Karpas-422 (cell line): ENCODE results near the gene DTNBP1. TPM values are rescaled to one million over a fixed set of nuclear protein-coding genes. Genes with fewer than 3 reads are reported as not detected.

Source experiments
- DNase-seq: peaks from one replicate; pipeline ENCODE4 v3.0.0-alpha.2; 2015
- H2AFZ ChIP-seq: fragments of 200-600 bp; sonication (generic); 2 replicates; pipeline ENCODE4 v1.6.1; 2014; ENCODE audit warnings: antibody characterized with exemption, low read length, mixed read lengths
- H3K27ac ChIP-seq: fragments of 200-600 bp; sonication (generic); 2 replicates; pipeline ENCODE4 v1.5.1; 2014; ENCODE audit warnings: mild to moderate bottlenecking, low read length, moderate library complexity
- H3K27me3 ChIP-seq: fragments of 200-600 bp; sonication (generic); 2 replicates; pipeline ENCODE4 v1.6.1; 2014; ENCODE audit warnings: low read length, mixed read lengths
- H3K36me3 ChIP-seq: fragments of 200-600 bp; sonication (generic); 2 replicates; pipeline ENCODE4 v1.6.1; 2014; ENCODE audit warnings: low read length, mixed read lengths; ENCODE audit not compliant: insufficient read depth
- H3K4me1 ChIP-seq: fragments of 200-600 bp; sonication (generic); 2 replicates; pipeline ENCODE4 v1.6.1; 2014; ENCODE audit warnings: mild to moderate bottlenecking, low read length, mixed read lengths
- H3K4me2 ChIP-seq: fragments of 200-600 bp; sonication (generic); 2 replicates; pipeline ENCODE4 v1.6.1; 2014; ENCODE audit warnings: low read length, low read depth, mild to moderate bottlenecking; ENCODE audit not compliant: poor library complexity, severe bottlenecking
- H3K4me3 ChIP-seq: fragments of 200-600 bp; sonication (generic); 2 replicates; pipeline ENCODE4 v1.5.1; 2014; ENCODE audit warnings: mild to moderate bottlenecking, antibody characterized with exemption, low read length, mixed read lengths
- H3K79me2 ChIP-seq: fragments of 200-600 bp; sonication (generic); 2 replicates; pipeline ENCODE4 v1.6.1; 2014; ENCODE audit warnings: mild to moderate bottlenecking, low read length, mixed read lengths
- H3K9ac ChIP-seq: fragments of 200-600 bp; sonication (generic); 2 replicates; pipeline ENCODE4 v1.6.0; 2014; ENCODE audit warnings: low read length
- H3K9me2 ChIP-seq: fragments of 200-600 bp; sonication (generic), shearing (Covaris generic); replicated peaks from 2 replicates; pipeline ENCODE4 v1.6.0; 2014; ENCODE audit warnings: mild to moderate bottlenecking, low read length, moderate library complexity; ENCODE audit not compliant: insufficient read depth
- H3K9me3 ChIP-seq: fragments of 300-700, 200-600 bp; sonication (generic); 2 replicates; pipeline ENCODE4 v1.6.1; 2014; ENCODE audit warnings: low read length, mixed read lengths
- H4K20me1 ChIP-seq: fragments of 200-600 bp; sonication (generic); 2 replicates; pipeline ENCODE4 v1.6.1; 2014; ENCODE audit warnings: mild to moderate bottlenecking, antibody characterized with exemption, low read length, low read depth; ENCODE audit not compliant: insufficient read depth
- total RNA-seq: library from RNA; depleted of rRNA; stranded (reverse); fragments of >200 nt; shearing (Covaris generic); gene quantifications from 2 replicates; pipeline ENCODE4 v1.2.3, GENCODE V29; 2014; ENCODE audit warnings: low replicate concordance

Gene DTNBP1
- total RNA-seq, 1 experiment from 2014 or later = 13.8 TPM

DNA sequence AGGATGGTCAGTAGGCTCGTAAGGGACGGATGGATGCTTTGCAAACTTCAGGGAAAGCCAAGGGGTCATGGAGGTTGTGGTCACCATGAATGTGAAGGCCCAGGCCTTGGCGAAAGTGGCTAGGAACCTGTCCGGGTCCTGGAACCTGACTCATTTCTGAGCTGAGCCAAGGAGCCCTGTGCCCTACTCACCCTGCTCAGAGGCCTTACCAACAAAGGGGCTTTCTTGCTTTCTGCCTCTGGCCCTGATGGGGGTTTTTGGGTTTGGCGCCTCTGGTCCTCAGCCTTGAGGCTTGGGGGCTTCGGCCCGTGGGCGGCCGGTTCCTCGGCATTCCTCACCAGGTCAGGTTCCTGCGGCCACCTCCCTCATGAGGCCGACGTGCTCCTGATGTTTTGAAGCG, 155.1 kb downstream of the DTNBP1 start:
- H3K36me3 ChIP-seq = no peaks in the 10 kb centered on the region
- H3K79me2 ChIP-seq = no peaks in the 10 kb centered on the region
- H3K4me2 ChIP-seq = no peak overlapping the region
- H3K9me2 ChIP-seq = no peaks in the 10 kb centered on the region
- no peak overlapping the region for H3K27ac ChIP-seq
- H3K27me3 ChIP-seq = no peaks in the 10 kb centered on the region
- no peak overlapping the region for H3K9ac ChIP-seq
- no peaks in the 10 kb centered on the region for H3K4me1 ChIP-seq
- no peak overlapping the region for H2AFZ ChIP-seq
- H3K4me3 ChIP-seq = no peak overlapping the region
- no peaks in the 10 kb centered on the region for H3K9me3 ChIP-seq
- no peak for DNase-seq
- no peaks in the 10 kb centered on the region for H4K20me1 ChIP-seq

DNA sequence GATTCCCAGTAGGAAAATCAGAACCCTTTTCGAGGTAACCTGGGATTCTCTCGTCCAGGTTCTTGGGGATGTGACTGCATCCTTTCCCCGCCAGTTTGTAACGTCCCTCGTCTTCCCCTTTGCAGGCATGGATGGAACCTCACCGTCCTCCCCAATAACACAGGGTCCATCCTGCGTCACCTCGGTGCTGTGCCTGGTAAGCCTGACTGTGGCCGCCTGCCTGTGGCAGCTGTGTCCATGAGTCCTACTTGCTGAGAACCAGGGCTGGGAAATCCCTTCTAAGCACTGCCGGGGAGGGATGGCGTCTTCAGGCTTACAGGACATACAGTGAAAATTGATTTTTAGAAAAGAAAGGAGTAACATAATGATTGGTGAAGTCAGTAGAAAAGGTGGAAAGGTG, 155.6 kb downstream of the DTNBP1 start:
- Histone ChIP-seq H3K79me2 (no peaks in the 10 kb centered on the region), H4K20me1 (no peaks in the 10 kb centered on the region), H3K4me1 (no peaks in the 10 kb centered on the region), H3K9me3 (no peaks in the 10 kb centered on the region), H3K9ac (no peak overlapping the region), H3K36me3 (no peaks in the 10 kb centered on the region), H2AFZ (no peak overlapping the region), H3K27me3 (no peaks in the 10 kb centered on the region), H3K27ac (no peak overlapping the region), H3K4me3 (no peak overlapping the region), H3K9me2 (no peaks in the 10 kb centered on the region), H3K4me2 (no peak overlapping the region)
- DNase-seq = no peak

DNA sequence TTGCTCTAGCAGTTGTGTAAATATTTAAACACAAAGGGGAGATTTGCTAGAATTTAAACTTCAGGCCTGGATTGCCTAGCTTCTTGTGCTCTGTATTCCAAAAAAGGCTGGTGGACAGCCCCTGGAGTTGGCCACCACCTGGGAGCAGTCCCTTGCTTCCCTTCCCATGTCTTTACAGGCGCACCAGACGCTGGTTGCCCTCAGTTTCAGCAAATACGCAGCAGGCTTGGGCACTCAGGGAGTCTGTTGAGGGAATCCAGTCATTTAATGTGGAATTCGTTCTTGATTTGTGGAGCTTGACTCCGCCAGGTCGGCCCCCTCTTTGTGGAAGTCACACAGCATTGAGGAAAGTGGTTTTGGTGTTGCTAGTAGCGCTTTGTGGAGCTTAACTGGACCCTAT, 156.8 kb downstream of the DTNBP1 start:
- H3K27me3 ChIP-seq = no peaks in the 10 kb centered on the region
- no peak overlapping the region for H3K9ac ChIP-seq
- no peaks in the 10 kb centered on the region for H3K9me3 ChIP-seq
- H3K4me2 ChIP-seq = no peak overlapping the region
- H3K9me2 ChIP-seq = no peaks in the 10 kb centered on the region
- no peaks in the 10 kb centered on the region for H3K4me1 ChIP-seq
- no peak overlapping the region for H3K27ac ChIP-seq
- no peak overlapping the region for H3K4me3 ChIP-seq
- no peaks in the 10 kb centered on the region for H3K36me3 ChIP-seq
- DNase-seq = no peak
- H2AFZ ChIP-seq = no peak overlapping the region
- no peaks in the 10 kb centered on the region for H4K20me1 ChIP-seq
- no peaks in the 10 kb centered on the region for H3K79me2 ChIP-seq

DNA sequence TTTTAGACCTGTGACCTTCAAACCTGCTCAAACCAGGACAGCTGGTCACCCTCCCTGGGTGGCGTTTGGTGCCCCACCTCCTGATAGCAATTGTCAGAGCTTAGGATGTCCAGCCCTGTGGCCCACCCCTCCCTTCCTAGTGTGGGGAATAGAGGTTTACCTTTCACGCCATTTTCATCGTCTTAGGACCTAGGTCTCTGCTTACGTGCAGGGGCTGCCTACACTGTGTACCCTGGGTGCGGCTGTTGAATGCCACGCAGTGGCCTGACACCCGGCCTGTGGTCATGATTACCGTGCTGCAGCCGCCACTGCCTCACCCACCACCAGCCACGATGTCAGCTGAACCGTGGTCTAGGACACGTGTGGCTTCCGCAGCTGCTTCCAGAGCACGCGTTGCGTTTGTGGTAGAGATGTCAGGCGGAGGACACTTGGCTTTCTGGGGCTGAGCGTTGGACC, 157.3 kb downstream of the DTNBP1 start:
- Histone ChIP-seq H3K9me3 (no peaks in the 10 kb centered on the region), H3K79me2 (no peaks in the 10 kb centered on the region), H4K20me1 (no peaks in the 10 kb centered on the region), H3K4me3 (no peak overlapping the region), H3K36me3 (no peaks in the 10 kb centered on the region), H3K9me2 (no peaks in the 10 kb centered on the region), H3K4me1 (no peaks in the 10 kb centered on the region), H3K4me2 (no peak overlapping the region), H3K27ac (no peak overlapping the region), H3K9ac (no peak overlapping the region), H2AFZ (no peak overlapping the region), H3K27me3 (no peaks in the 10 kb centered on the region)
- no peak for DNase-seq

DNA sequence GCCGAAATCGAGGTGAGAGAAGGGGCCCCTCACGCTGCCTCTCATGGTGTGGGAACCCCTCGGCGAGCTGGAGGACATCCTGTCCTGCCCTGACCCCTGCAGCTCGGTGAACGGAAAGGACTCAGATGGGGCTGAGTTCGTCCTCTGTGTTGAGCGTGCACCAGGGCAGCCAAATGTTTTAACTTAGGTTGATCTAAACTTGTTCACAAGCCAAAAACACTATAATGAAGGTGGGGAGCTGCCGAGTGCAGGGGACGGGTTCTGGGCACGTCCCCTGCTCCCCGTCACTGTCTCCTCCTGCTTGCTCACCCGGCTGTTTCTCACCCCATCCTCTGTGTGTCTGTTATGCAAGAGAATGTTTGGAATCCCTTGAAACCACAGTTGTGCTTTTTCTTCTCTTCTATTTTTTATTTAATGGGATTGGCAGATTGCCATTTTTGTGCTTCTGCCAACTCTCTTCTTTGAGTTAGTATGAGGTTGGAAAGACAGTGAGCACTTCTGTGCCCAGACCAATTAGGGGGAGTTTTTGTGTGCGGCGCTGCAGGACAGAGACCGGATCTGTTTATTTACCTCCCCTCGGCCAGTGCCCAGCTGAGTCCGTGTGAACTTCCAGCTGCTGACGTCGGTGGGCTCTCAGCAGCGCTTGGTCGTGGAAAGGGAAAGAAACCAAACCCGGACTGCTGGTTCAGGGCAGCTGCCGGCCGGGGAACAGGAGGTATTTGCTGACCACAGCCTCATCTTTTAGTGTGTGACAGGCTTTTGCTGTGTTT, 158.1 kb downstream of the DTNBP1 start:
- Histone ChIP-seq H3K9me2 (no peaks in the 10 kb centered on the region), H4K20me1 (no peaks in the 10 kb centered on the region), H3K36me3 (no peaks in the 10 kb centered on the region), H3K79me2 (no peaks in the 10 kb centered on the region), H3K27ac (no peak overlapping the region), H3K4me2 (no peak overlapping the region), H3K4me1 (no peaks in the 10 kb centered on the region), H3K27me3 (no peaks in the 10 kb centered on the region), H2AFZ (no peak overlapping the region), H3K4me3 (no peak overlapping the region), H3K9me3 (no peaks in the 10 kb centered on the region), H3K9ac (no peak overlapping the region)
- no peak for DNase-seq

DNA sequence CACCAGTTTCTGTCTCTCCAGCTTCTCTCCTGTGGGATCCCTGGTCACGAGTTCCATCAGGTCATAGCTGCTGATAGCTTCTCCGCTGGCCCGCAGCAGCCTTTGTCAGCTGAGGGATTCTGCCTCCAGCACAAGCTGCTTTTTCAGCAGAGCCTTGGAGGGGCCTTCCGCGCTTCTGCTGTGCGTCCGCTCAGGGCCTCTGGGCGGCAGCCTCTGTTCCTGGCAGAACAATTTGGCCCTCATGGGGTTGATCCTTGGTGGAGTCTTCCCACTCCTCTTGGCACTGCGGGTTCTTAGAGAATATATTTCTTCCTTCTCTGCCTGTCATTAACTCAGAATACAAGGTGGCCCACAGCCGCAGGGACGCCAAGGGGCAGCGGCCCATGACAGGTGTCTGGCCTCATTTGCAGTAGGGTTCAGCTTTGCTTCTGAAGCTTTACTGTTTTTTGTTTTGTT, 158.8 kb downstream of the DTNBP1 start:
- no peaks in the 10 kb centered on the region for H3K4me1 ChIP-seq
- H3K4me3 ChIP-seq = no peak overlapping the region
- no peaks in the 10 kb centered on the region for H3K9me3 ChIP-seq
- no peak for DNase-seq
- H3K9me2 ChIP-seq = no peaks in the 10 kb centered on the region
- no peaks in the 10 kb centered on the region for H4K20me1 ChIP-seq
- no peaks in the 10 kb centered on the region for H3K36me3 ChIP-seq
- H3K79me2 ChIP-seq = no peaks in the 10 kb centered on the region
- H2AFZ ChIP-seq = no peak overlapping the region
- H3K27ac ChIP-seq = no peak overlapping the region
- no peak overlapping the region for H3K4me2 ChIP-seq
- no peaks in the 10 kb centered on the region for H3K27me3 ChIP-seq
- no peak overlapping the region for H3K9ac ChIP-seq

DNA sequence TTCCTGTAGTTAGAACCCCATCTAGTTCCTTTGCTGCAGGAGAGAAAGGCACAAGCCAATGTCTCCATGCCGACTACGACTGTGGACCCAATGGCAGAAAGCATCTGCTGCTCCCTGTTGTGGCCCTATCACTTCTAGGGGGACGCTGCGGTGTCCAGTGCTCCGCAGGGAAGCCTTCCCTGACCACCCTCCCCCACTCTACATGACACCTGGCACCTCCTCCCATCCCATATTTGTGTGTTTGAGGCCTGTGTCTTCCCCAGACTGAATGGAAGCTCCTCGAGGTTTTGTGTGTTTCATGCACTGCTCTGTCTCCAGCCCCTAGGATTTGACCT, 159.5 kb downstream of the DTNBP1 start:
- Histone ChIP-seq H3K36me3 (no peaks in the 10 kb centered on the region), H3K79me2 (no peaks in the 10 kb centered on the region)

DNA sequence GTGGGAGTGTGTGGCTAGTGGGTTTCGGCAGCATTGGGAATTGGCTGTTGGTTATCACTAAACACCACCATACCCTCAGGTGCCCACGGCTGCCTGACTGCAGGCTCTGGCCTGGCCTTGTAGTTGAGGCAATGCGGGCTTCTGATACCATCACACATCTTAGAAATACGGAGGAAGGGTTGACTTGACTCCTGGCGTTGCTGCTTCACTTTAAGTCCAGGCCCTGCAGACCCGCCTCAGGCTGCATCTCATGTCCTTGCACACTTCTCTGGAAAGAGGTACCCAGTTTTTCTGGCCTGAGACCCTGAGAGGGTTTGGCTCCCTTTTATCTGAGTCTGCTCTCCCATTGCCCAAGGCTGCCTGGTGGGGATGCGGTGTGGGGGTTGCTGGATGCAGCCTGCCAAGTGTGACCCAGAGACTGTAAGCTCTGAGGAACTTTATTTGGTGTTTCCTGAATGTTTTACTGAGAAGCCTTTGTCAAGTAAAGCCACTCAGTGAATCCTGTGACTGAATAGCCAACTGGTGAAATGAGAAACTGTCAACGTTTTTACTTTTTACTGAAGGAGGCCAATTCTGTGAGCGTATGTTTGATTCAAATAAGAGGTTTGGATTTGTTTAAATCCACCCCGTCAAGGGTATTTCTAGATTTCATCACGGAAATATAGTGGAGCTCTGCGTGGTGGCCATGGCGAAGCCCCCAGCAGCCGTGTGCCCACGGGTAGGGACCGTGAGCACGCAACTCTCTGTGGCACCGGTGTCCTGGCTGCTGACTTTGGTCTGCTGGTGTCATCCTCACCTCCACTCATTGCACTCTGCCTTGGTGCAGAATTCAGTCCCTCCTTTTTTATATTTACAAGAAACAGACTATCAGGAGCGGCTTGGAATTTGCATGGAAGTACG, 160.1 kb downstream of the DTNBP1 start:
- no peak overlapping the region for H2AFZ ChIP-seq
- H3K9me2 ChIP-seq = no peaks in the 10 kb centered on the region
- H3K4me2 ChIP-seq = no peak overlapping the region
- DNase-seq = no peak
- no peaks in the 10 kb centered on the region for H3K4me1 ChIP-seq
- H3K36me3 ChIP-seq = no peaks in the 10 kb centered on the region
- no peaks in the 10 kb centered on the region for H3K79me2 ChIP-seq
- no peaks in the 10 kb centered on the region for H4K20me1 ChIP-seq
- H3K4me3 ChIP-seq = no peak overlapping the region
- H3K9me3 ChIP-seq = no peaks in the 10 kb centered on the region
- no peaks in the 10 kb centered on the region for H3K27me3 ChIP-seq
- no peak overlapping the region for H3K9ac ChIP-seq
- no peak overlapping the region for H3K27ac ChIP-seq

More for the DNA sequence above, 159.5 kb downstream of the DTNBP1 start:
- Histone ChIP-seq H3K27me3 (no peaks in the 10 kb centered on the region), H3K4me2 (no peak overlapping the region), H3K9ac (no peak overlapping the region), H3K9me2 (no peaks in the 10 kb centered on the region), H3K4me3 (no peak overlapping the region), H3K9me3 (no peaks in the 10 kb centered on the region), H3K27ac (no peak overlapping the region), H3K4me1 (no peaks in the 10 kb centered on the region), H2AFZ (no peak overlapping the region), H4K20me1 (no peaks in the 10 kb centered on the region)
- DNase-seq = no peak
